Measurements from ENCODE around the gene CTAGE1.

The CTAGE1 gene

DNA sequence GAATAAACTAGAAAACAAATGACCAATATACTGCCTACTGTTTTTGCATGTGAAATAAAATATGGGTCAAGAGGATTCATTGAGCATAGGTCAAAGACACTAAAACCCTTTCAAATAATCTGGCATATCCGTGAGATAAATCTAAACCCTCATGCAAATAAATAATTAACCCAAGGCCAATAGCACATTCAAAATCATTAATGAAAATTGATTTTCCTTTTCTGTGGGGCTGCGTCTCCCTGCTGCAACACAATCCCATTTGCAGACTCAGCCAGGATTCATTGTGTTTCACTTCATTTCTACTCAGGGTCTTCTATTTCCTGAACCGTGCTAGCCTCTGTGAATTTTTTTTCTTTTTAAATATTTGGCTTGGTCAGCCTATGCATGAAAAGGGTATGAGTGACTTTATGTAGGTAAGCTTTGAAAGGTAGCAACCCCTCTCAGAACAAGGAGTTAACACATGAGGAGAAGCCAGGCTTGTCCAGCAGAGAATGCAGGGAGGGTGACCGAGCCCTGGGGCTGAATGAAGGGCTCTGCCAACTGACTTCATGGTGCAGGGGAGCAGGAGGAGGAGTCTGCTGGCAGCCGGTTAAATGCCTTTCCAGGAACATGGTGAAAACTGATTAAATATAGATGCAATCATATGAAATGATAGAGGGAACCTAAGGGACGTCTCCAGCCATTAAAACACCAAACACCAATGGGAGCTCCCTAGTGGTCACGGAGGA, 10.3 kb upstream of the CTAGE1 start:
- H3K4me1 ChIP-seq (ENCODE audit: control insufficient read depth in 1 of 2, insufficient read depth in 1 of 2, low read depth in 1 of 2, low read length in 1 of 2), result no peaks in the 10 kb centered on the region
- no peaks in the 10 kb centered on the region for H3K36me3 ChIP-seq
- H3K4me3 ChIP-seq (ENCODE audit: low read depth in 1 of 2, low read length in 1 of 2), result no peak overlapping the region
- H3K9me3 ChIP-seq, result no peaks in the 10 kb centered on the region
- TF ChIP-seq, protein P1, sequence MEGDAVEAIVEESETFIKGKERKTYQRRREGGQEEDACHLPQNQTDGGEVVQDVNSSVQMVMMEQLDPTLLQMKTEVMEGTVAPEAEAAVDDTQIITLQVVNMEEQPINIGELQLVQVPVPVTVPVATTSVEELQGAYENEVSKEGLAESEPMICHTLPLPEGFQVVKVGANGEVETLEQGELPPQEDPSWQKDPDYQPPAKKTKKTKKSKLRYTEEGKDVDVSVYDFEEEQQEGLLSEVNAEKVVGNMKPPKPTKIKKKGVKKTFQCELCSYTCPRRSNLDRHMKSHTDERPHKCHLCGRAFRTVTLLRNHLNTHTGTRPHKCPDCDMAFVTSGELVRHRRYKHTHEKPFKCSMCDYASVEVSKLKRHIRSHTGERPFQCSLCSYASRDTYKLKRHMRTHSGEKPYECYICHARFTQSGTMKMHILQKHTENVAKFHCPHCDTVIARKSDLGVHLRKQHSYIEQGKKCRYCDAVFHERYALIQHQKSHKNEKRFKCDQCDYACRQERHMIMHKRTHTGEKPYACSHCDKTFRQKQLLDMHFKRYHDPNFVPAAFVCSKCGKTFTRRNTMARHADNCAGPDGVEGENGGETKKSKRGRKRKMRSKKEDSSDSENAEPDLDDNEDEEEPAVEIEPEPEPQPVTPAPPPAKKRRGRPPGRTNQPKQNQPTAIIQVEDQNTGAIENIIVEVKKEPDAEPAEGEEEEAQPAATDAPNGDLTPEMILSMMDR (IDR thresholded peaks at IDR 0.05), result no peak
- H3K27me3 ChIP-seq, result no peaks in the 10 kb centered on the region
- H3K27ac ChIP-seq, result no peak overlapping the region

DNA sequence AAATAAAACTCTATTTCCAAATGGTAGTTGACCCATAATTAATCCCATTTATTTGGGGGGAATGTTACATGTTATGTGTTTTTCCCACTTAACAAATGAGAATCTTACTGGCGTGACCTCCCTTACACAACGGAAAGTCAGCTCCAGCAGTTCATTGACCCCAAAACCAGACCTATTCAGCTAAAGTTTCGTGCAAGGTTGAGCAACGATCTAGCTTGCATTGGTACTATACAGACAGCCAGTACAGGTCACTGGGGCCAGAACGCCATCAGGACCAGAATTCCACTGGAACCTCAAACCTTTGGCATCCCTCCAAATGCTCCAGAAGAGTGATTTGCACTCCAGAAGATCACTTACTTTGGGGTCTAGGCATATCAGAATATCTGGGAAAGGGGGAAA, 6.8 kb upstream of the CTAGE1 start:
- no peaks in the 10 kb centered on the region for H3K36me3 ChIP-seq
- no peak overlapping the region for H3K27ac ChIP-seq
- H3K4me1 ChIP-seq (ENCODE audit: control insufficient read depth in 1 of 2, insufficient read depth in 1 of 2, low read depth in 1 of 2, low read length in 1 of 2), result no peaks in the 10 kb centered on the region
- TF ChIP-seq, protein P1 (IDR thresholded peaks at IDR 0.05), result no peak
- H3K4me3 ChIP-seq (ENCODE audit: low read depth in 1 of 2, low read length in 1 of 2), result no peak overlapping the region
- no peaks in the 10 kb centered on the region for H3K9me3 ChIP-seq
- H3K27me3 ChIP-seq, result no peaks in the 10 kb centered on the region

DNA sequence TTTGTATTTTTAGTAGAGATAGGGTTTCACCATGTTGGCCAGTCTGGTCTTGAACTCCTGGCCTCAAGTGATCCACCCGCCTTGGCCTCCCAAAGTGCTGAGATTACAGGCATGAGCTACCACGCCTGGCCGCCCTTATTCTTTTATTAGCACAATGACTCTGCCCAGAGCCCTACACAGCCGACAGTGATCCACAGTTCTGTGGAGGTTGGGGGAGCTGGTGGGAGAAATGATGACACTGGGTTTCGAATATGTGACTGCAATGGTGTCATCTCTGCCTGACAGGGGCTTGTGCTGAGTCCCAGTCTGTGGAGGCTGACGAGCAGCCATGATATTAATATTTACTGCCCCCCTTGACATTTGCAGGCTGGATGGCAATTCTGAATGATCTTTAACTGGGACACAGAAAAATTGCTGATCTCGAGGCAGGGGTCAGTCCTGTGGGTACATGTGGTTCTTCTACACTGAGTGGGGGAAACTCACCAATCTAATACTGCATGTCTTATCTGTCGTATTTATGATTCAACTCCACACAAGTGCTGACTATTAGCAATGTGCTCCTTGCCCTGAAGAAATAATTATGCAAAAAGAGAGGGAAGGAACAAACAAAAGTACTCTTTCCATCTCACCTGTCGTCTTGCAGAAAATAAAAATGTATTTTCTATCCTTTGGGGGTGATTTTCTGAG, 6.3 kb upstream of the CTAGE1 start:
- Histone ChIP-seq H3K4me3 (ENCODE audit: low read depth in 1 of 2, low read length in 1 of 2) (no peak overlapping the region), H3K27me3 (no peaks in the 10 kb centered on the region), H3K4me1 (ENCODE audit: control insufficient read depth in 1 of 2, insufficient read depth in 1 of 2, low read depth in 1 of 2, low read length in 1 of 2) (no peaks in the 10 kb centered on the region), H3K36me3 (no peaks in the 10 kb centered on the region), H3K9me3 (no peaks in the 10 kb centered on the region), H3K27ac (no peak overlapping the region)
- TF ChIP-seq, protein P1 (IDR thresholded peaks at IDR 0.05), result no peak

DNA sequence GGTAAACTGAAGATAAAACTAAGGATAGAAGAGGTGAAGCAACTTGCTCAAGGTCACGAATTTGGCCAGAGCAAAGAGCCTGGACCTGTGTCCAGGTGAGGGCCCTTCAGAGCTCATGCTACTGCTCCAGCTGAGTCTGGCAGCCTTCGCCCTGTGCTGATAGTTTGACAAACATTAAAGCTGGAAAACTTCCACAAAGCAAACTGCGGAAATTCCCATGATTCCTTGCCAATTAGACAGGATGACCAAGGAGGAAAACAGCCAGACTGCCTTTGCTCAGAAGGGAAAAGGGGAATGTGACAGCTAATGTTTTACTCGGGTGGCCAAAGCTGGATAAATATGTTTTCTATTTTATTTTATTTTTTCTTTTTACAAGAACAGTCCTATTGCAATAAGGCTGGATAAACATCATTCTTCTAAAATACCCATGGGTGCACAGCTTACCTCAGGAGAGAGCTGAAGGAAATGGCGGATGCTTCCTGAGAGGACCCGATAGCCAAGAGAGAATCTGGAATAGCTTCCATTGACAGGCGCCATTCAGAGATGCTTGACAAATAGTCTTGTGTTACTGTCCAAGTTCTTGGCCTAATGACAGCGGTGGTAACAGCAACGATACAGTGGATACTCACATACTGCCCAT, 5.3 kb upstream of the CTAGE1 start:
- no peaks in the 10 kb centered on the region for H3K36me3 ChIP-seq
- H3K9me3 ChIP-seq, result peaks cover 4% of the 10 kb centered on the region
- H3K4me1 ChIP-seq (ENCODE audit: control insufficient read depth in 1 of 2, insufficient read depth in 1 of 2, low read depth in 1 of 2, low read length in 1 of 2), result no peaks in the 10 kb centered on the region
- TF ChIP-seq, protein P1 (IDR thresholded peaks at IDR 0.05), result no peak
- no peak overlapping the region for H3K4me3 ChIP-seq (ENCODE audit: low read depth in 1 of 2, low read length in 1 of 2)
- H3K27ac ChIP-seq, result no peak overlapping the region
- H3K27me3 ChIP-seq, result no peaks in the 10 kb centered on the region

DNA sequence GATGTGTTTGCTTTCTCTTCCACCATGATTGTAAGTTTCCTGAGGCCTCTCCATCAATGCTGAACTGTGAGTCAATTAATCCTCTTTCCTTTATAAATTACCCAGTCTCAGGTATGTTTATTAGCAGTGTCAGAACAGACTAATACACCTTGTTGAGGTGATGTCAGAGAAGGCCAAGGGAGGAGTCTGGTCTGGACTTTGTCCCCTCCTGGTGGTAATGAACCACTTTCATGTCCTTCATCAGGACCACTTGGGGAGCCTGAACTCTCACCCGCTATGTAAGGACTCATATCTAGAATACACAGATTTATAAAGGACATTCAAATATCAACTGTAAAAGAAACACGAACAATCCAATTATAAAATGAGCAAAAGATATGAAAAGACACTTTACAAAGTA, 2.9 kb upstream of the CTAGE1 start:
- H3K36me3 ChIP-seq, result no peaks in the 10 kb centered on the region
- H3K4me3 ChIP-seq (ENCODE audit: low read depth in 1 of 2, low read length in 1 of 2), result no peak overlapping the region
- H3K27ac ChIP-seq, result no peak overlapping the region
- H3K27me3 ChIP-seq, result no peaks in the 10 kb centered on the region
- peaks cover 4% of the 10 kb centered on the region for H3K9me3 ChIP-seq
- H3K4me1 ChIP-seq (ENCODE audit: control insufficient read depth in 1 of 2, insufficient read depth in 1 of 2, low read depth in 1 of 2, low read length in 1 of 2), result no peaks in the 10 kb centered on the region
- TF ChIP-seq, protein P1 (IDR thresholded peaks at IDR 0.05), result no peak
